Vagina (tissue), 2 donors: Measurements from ENCODE around the gene SMYD5. TPM values are rescaled to one million over a fixed set of nuclear protein-coding genes. Genes with fewer than 3 reads are reported as not detected.

ENCODE experiments used
- DNase-seq, 2 donors: peaks; one replicate each; pipeline ENCODE4 v3.0.0-alpha.2; 2017; ENCODE audit errors: extremely low spot score in 2 of 2
- H3K27ac ChIP-seq: fragments of 200-600 bp; sonication (generic); one replicate; pipeline ENCODE4 v1.5.1; 2019
- H3K27me3 ChIP-seq: fragments of 200-600 bp; sonication (generic); one replicate; pipeline ENCODE4 v1.5.1; 2019
- H3K36me3 ChIP-seq, 2 donors: fragments of 200-600 bp; sonication (generic); one replicate each; pipeline ENCODE4 v1.5.1; 2017 to 2019
- H3K4me1 ChIP-seq: fragments of 200-600 bp; sonication (generic); one replicate; pipeline ENCODE4 v1.5.1; 2019
- H3K4me3 ChIP-seq, 2 donors: fragments of 200-600 bp; sonication (generic); 1 replicate in 1 of 2; 2 replicates in 1 of 2; pipeline ENCODE4 v1.5.1; 2016 to 2019
- H3K9me3 ChIP-seq: fragments of 200-600 bp; sonication (generic); one replicate; pipeline ENCODE4 v1.5.1; 2019
- CTCF ChIP-seq, 3 experiments: fragments of 450-650 bp in 2 of 3; fragments of 200-600 bp in 1 of 3; sonication (generic) in 1 of 3; IDR thresholded peaks; one replicate each; pipeline ENCODE4 v1.5.1; 2017 to 2019; ENCODE audit warnings: antibody characterized with exemption in 3 of 3, mild to moderate bottlenecking in 2 of 3, moderate library complexity in 2 of 3
- POLR2A ChIP-seq, 2 donors: fragments of 450-650 bp; IDR thresholded peaks; one replicate each; pipeline ENCODE4 v1.6.1; 2017; ENCODE audit warnings: antibody characterized with exemption in 2 of 2, mild to moderate bottlenecking in 2 of 2, moderate library complexity in 2 of 2
- POLR2AphosphoS5 ChIP-seq, 2 donors: sonication (generic); formaldehyde crosslinking; IDR thresholded peaks; one replicate each; pipeline ENCODE4 v1.9.0; 2017; ENCODE audit warnings: antibody characterized with exemption in 2 of 2, mild to moderate bottlenecking in 2 of 2, low read depth in 1 of 2; ENCODE audit not compliant: insufficient read depth in 1 of 2
- intact Hi-C: fragments of 100-400 bp; cut with DNase I; formaldehyde crosslinking; loops from one replicate; pipeline ENCODE4 v1.15.1; 2023
- total RNA-seq: library from RNA; depleted of rRNA; stranded (reverse); fragments of >200 nt; gene quantifications from one replicate; pipeline ENCODE4 v1.2.3, GENCODE V29; 2016

The SMYD5 gene
- total RNA-seq, 1 donor from 2014 or later: 16.0 TPM

GRCh38 chr2:73269686-73270465 is 55.8 kb downstream of the SMYD5 start:
- peak overlapping the region; percentile 30 to 37 for H3K4me3 ChIP-seq
- TF ChIP-seq POLR2AphosphoS5 (IDR thresholded peaks at IDR 0.05; ENCODE audit: insufficient read depth in 1 of 2, low read depth in 1 of 2): no peak
- no peak for TF ChIP-seq POLR2A (IDR thresholded peaks at IDR 0.05)
- TF ChIP-seq CTCF (IDR thresholded peaks at IDR 0.05): no peak
- H3K9me3 ChIP-seq: no peaks in the 10 kb centered on the region
- H3K4me1 ChIP-seq: peaks cover 11% of the 10 kb centered on the region
- H3K27me3 ChIP-seq: no peaks in the 10 kb centered on the region
- no peak overlapping the region for H3K27ac ChIP-seq
- no peaks in the 10 kb centered on the region for H3K36me3 ChIP-seq
- intact Hi-C loops: no loop called here
- DNase-seq: no peak

- DNase-seq: no peak
- TF ChIP-seq CTCF (IDR thresholded peaks at IDR 0.05) (no peak), POLR2A (IDR thresholded peaks at IDR 0.05) (no peak), POLR2AphosphoS5 (IDR thresholded peaks at IDR 0.05; ENCODE audit: insufficient read depth in 1 of 2, low read depth in 1 of 2) (no peak)
- Histone ChIP-seq H3K4me1 (peaks cover 11% of the 10 kb centered on the region), H3K36me3 (no peaks in the 10 kb centered on the region), H3K9me3 (no peaks in the 10 kb centered on the region), H3K4me3 (no peak overlapping the region), H3K27me3 (no peaks in the 10 kb centered on the region), H3K27ac (no peak overlapping the region)
- intact Hi-C loops: no loop called here
Observed at GRCh38 chr2:73272270-73272669, 58.2 kb downstream of the SMYD5 start.

Other genes starting within 250 kb of the SMYD5 start
- gene SFXN5, start 142.5 kb upstream of the SMYD5 start, total RNA-seq: 9.8 TPM
- gene RAB11FIP5, start 101.3 kb upstream of the SMYD5 start, total RNA-seq: 33.1 TPM
- gene NOTO, start 11.7 kb upstream of the SMYD5 start, total RNA-seq: not detected
- 8.1 TPM for gene PRADC1, start 19.0 kb downstream of the SMYD5 start, total RNA-seq
- 188 TPM for gene CCT7, start 20.1 kb downstream of the SMYD5 start, total RNA-seq
- 2.7 TPM for gene FBXO41, start 70.2 kb downstream of the SMYD5 start, total RNA-seq
- gene EGR4, start 79.3 kb downstream of the SMYD5 start, total RNA-seq: not detected
- gene ALMS1, start 171.6 kb downstream of the SMYD5 start, total RNA-seq: 25.0 TPM